ENCODE data around the gene IL16. TPM values are rescaled to one million over a fixed set of nuclear protein-coding genes. Genes with fewer than 3 reads are reported as not detected.

Gene IL16
- total RNA-seq, 1 donor from 2014 or later = 2.5 TPM

DNA sequence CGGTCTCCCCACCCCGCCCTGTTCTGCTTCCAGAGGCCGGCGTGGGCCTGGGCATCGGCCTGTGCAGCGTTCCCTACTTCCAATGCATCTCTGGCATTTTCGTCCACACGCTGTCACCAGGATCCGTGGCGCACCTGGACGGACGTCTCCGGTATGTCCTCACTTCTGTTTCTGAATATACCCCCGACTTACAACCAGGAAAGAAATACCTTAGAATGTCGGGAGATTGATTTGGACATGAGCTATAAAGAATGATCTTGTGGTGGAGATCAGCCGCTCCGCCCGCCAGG lies 85.9 kb downstream of the IL16 start:
- no peak for DNase-seq (ENCODE audit: low spot score)
- intact Hi-C loops (cut with DNase I) = no loop called here

DNA sequence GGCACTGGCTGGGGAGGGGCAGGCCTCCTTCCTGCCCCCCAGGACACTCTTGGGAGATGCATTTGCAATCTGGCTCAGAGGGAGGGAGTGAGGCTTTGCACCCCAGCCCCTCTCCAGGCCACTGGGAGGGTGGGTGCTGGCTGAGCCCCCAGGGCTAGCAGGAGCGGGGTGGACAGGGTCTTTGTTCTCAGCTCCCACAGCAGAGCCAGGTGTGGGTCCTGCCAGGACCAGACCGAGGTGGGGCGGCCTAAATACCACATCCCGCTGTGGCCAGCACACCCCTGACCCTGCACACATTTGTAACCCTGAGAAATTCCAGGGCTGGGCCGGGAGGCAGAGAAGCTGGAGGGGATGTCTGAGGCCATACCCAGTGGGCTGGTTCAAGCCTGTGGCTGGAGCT lies 86.2 kb downstream of the IL16 start:
- intact Hi-C loops (cut with DNase I) = no loop called here
- DNase-seq (ENCODE audit: low spot score) = peak; percentile 29

DNA sequence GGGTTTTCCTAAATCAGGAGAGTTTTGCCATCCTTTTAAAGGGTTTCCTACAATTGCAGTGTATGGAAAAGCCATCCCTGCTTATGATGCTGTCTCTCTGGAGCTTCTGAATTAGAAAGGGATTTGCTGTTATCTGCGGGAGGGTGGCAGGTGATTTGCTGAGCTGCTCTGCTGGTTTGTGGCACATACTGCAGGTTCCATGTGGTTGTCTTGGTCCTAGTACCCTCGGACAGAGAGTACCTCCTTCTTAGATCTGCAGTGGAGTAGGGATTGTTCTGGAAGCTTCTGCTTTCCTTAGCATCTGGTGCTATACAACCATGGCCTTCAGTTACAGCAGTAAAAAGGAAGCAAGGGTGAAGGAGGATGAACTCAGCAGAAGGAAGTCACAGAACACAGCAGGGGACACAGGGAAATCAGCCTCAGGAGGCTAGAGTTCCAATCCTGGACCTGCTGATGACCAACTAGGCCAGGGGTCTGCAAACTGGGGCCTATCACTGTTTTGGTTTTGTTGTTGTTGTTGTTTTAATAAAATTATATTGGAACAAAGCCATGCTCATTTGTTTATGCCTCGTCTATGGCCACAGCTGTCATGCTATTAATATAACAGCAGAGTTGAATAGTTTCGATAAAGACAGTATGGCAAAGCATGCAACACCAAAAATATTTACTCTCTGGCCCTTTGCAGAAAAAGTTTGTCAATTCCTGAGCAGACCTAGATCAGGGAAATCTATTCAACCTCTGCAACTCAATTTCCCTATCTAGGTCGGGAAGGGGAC lies 87.8 kb downstream of the IL16 start:
- intact Hi-C loops (cut with DNase I) = no loop called here
- peak; percentile 58 for DNase-seq (ENCODE audit: low spot score)

DNA sequence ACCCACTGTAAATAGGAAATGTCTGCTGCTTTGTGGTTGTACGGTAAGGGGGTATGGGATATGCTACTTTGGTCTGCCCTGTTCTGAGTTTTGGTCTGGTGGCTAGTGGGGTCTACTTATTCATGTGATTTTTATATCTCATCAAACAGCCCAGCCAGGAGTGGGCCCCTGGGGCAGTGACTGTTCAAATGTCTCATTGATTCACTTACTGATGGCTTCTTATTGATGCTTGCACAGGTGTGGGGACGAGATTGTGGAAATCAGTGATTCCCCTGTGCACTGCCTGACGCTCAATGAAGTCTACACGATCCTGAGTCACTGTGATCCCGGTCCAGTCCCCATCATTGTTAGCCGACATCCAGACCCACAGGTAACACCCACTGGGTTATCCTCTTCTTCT lies 88.8 kb downstream of the IL16 start:
- intact Hi-C loops (cut with DNase I) = no loop called here
- DNase-seq (ENCODE audit: low spot score) = peak; percentile 17

DNA sequence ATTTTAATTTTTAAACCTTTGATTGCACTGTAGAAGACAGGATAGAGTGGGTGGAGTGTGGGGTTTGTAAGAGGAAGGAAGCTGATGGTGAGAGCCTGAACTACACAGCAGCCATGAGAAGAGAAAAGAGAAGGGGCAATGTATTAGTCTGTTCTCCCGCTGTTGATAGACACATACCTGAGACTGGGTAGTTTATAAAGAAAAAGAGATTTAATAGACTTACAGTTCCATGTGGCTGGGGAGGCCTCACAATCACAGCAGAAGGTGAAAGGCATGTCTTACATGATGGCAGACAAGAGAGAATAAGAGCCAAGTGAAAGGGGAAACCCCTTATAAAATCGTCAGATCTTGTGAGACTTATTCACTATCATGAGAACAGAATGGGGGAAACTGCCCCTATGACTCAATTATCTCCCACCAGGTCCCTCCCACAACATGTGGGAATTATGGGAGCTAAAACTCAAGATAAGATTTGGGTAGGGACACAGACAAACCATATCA lies 90.0 kb downstream of the IL16 start:
- peak; percentile 35 for DNase-seq (ENCODE audit: low spot score)
- intact Hi-C loops (cut with DNase I) = no loop called here

DNA sequence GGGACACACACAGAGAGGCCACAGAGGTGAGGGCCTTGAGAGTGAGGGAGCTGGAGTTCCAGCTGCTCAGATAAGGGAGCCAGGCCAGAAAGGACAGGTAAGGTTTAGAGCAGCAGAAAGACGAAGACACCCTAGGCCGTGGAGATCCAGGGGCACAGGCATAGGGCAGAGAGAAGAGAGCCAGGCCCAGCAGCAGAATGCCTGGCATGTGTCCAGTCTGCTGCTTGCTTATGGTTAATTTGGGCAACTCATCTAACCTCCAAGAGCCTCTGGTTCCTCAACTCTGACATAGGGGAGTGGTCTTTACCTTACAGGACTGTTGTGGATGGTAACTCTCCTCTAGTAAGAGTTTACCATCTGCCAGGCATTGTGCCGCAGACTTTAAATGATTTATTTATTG lies 91.4 kb downstream of the IL16 start:
- intact Hi-C loops (cut with DNase I) = no loop called here
- DNase-seq (ENCODE audit: low spot score) = peak; percentile 65

DNA sequence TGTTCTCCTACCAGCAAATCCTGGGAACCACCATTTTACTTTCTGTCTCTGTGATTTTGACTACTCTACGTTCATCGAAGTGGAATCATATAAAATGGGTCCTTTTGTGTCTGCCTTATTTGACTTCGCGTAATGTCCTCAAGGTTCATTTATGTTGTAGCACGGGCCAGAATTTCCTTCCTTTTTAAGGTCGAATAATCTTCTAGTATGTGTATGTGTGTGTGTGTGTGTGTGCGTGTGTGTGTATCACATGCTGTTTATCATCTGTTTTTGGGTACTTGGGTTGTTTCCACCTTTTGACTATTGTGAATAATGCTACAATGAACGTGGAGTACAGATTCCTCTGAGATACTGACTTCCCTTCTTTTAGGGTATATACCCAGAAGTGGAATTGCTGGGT lies 91.9 kb downstream of the IL16 start:
- intact Hi-C loops (cut with DNase I) = no loop called here
- DNase-seq (ENCODE audit: low spot score) = no peak

DNA sequence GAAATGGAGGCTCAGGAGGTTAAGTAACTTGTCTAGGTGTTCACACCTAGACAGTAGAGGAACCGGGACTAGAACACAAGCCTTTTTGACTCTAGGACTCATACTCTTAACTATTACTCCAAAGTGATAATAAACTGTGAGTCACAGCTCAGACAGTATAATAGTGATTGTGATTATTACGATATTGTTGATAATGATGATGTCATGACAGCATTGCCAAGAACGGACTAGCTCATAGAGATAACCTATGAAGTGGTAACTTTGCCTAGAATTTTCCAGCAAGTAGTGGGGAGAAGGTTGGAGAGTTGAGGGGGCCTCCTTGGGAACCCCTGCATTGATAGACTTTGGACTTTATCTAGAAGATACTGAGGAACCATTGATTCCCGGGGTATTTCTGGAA lies 93.2 kb downstream of the IL16 start:
- intact Hi-C loops (cut with DNase I) = no loop called here

DNA sequence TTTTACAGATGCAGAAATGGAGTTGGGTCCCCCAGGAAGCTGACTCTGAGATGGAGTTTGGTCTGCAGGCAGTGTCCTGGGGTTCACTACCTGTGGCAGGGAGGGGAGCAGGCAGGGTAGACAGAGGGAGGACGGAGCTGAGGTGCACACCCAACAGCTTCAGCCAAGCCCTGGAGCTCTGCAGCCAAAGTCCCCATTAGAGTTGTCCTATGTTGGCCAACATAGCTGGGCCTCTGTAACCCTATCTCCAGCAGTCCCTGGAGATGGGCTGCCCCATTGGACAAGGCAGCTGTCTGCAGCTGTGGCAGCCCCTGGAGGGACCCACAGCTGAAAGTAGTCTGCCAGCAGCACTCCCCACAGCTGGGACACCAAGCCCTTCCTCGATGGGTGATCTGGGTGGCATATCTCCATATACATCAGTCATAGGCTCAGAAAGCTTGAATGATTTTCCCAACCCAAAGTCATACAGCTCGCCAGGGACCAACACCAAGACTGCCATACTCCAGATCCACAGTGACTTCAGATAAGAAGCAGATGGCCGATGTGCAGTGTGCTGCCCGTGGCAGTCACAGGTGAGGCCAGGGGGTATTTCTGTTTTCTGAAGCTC lies 95.3 kb downstream of the IL16 start:
- DNase-seq (ENCODE audit: low spot score) = peak; percentile 41
- intact Hi-C loops (cut with DNase I) = no loop called here

More for the DNA sequence above, 93.2 kb downstream of the IL16 start:
- no peak for DNase-seq (ENCODE audit: low spot score)

DNA sequence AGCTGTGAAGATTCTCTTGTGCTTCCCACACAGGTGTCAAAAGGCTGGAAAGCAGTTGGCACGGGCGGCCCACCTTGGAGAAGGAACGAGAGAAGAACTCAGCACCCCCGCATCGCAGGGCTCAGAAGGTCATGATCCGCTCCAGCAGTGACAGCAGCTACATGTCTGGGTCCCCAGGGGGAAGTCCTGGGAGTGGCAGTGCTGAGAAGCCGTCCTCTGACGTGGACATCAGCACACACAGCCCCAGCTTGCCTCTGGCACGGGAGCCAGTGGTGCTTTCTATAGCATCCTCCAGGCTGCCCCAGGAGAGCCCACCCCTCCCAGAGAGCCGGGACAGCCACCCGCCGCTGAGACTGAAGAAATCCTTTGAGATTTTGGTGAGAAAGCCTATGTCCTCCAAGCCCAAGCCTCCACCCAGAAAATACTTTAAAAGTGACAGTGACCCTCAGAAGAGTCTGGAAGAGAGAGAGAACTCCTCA lies 95.9 kb downstream of the IL16 start:
- peak; percentile 77 for DNase-seq (ENCODE audit: low spot score)
- intact Hi-C loops (cut with DNase I) = no loop called here

DNA sequence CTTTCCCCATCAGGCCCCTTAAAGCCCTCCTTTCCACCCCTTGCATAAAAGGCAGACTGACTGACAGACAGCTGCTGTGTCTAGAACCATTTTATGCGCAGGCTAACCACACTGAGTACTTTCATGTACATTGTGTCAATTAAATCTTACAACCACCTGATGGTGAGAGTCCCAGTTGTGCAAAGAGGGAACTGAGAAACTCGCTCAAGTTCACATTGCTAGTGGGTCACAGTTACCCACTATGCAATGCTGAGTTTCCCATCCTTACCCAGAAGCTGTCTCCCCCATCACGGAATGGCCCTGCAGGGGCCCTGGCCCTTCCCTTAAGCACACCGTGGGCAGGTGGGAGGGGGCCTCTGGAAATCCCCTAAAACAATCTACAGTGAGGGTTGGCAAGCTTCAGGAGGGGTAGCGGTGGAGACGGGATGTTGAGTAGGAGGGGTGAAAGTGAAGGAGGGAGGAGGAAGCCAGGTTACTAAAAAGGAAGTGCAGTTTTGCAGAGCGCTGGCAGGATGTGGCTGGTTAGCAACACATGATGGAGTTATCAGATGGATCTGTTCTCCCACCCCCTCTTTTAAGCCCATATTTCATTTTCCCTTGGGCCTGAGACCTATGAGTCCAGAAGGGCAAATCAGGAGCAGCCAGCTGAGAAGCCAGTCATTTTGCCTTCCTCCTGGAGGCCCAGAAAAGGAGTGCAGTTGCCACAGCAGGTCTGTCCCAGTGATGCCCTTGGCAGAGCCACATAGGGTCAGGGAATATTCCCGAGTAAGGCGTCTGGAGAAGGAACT lies 97.2 kb downstream of the IL16 start:
- intact Hi-C loops (cut with DNase I) = no loop called here
- DNase-seq (ENCODE audit: low spot score) = peak; percentile 81

DNA sequence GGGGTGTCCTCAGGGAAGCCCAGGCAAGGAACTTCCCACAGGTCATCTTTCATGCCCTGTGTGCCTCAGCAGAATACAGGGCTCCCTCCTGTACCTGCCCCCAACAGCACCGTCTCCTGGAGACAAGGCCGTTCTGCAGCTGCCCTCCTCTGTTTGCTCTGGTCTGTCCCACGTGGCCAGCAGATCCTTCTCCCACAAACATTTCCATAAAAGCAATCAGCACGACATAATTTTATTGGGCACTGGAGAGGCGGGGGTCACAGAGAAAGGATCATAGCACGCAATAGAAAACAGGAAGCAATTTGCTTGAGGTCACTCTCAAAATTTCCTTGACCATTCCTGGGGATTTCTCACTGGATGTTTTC lies 97.8 kb downstream of the IL16 start:
- intact Hi-C loops (cut with DNase I) = no loop called here
- peak; percentile 60 for DNase-seq (ENCODE audit: low spot score)

DNA sequence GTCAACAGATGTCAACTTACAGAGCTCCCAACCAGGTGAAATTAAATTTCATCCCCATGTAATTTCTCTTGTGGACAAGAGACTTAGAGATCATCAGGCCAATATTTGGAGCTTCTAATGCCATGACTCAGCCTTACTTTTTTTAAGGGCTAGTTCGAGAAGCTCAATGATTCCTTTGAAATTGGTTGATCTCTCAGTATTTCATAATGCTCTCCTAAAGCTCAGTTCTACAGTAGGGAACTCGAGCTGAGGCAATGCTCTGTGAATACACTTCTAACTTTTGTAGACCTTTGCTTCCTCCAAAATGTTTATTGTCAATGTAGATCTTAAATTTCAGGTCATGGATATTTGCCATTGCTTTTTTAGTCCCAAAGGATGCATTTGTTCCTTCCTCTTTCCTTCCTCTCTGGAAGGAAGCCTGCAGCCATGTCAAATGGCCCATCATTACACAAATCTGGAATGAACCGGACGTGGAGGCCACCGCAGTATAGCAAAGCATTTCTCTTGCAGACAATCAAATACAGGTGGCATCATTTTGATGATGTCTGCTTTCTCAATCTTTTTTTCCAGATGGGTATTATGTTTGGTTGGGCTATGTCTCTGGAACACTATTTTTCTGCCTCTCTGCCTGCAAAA lies 98.9 kb downstream of the IL16 start:
- intact Hi-C loops (cut with DNase I) = no loop called here
- peak; percentile 10 for DNase-seq (ENCODE audit: low spot score)

DNA sequence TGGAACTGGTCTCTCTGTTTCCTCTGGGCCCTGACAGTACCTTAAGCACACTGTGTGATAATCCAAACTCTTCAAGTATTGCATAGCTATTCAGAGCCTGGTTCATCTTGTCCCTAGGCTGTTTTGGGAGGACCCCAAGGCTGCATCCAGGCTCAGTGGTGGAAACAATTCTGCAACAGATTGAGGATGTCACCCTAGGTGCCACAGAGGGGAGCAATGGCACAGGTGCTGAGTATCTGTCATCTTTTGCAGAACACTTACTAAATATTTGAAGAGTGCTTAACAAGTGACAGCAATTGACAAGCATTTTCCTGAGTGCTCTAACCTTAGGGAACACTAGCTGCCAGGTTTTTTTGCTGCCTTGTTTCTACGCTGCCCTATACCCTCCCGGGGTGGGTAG lies 99.5 kb downstream of the IL16 start:
- DNase-seq (ENCODE audit: low spot score) = no peak
- intact Hi-C loops (cut with DNase I) = no loop called here

DNA sequence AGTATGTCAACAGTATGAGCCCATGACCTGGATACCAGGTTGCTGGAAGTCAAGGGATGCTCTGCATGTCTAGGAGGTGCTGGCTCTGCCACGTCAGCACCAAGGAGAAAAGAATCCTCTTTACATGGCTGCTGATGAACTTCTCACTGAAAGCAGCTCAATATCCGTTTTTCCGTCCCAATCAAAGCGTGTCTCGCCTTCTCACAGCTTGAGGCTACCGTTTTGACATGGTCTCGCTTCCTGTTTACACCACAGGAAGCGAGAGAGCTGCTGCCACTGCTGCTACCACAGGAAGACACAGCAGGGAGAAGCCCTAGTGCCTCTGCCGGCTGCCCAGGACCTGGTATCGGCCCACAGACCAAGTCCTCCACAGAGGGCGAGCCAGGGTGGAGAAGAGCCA lies 100.0 kb downstream of the IL16 start:
- intact Hi-C loops (cut with DNase I) = no loop called here
- peak; percentile 89 for DNase-seq (ENCODE audit: low spot score)

DNA sequence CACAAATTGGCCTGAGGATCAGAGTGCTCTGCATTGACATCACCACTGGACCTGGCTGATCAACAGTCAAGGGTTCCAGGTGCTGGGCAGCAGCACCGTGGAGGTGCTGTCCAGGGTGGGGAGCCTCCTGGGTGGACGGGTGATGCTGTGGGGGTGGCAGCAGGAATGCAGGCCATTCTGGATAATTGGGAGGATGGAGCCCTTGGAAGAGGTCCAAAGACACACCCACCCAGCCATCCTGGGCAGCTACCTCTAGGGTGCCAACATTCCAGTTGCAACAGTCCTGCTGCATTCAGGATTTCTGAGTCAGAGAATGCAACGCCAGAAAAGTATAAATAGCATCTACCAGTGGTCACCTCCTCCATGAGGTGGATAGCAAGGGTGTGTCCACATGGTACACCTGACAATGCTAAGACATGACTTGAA lies 100.5 kb downstream of the IL16 start:
- no peak for DNase-seq (ENCODE audit: low spot score)
- intact Hi-C loops (cut with DNase I) = no loop called here

DNA sequence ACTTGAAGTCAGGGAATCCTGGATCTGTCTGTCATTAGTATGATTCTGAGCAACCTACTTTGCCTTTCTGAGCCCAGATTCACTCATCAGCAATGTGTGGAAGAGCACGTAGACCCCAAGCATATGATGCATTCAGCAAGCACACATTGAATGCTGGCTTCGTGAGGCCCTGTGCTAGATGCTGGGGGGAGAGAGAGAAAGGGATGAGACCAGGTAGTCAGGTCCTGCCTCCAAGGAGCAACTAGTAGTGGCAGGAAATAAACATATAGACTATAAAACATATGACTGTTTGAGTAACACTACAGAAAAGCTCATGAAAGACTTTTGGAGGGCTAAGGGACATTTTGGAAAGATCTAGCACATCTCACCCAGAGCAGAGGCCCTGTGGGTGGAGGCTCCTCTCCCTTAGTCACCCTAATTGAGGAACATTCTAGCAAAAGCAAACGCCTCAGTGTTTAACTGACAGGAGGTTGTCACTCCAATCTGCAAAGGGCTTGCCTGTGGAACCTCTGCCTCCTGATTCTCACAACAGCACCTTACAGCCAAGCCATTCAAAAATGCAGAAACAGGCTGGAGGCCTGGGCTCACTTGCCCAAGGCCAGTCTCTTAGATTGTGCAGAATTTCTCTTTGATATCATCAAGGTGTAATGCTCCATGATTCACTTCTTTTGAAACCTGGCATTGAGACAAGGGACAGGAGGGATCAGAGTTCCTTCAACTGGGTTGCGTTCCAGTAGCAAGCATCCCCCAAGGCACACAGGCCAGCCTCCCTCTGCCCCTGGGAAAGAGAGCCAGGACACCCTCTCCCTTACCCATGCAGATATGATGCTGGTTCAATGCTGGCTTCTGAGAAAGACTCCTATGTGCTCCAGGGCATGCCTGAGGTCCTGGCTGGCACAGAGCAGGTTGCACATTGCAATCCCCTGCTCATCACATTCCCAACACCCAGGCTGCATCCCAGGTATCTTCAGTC lies 101.2 kb downstream of the IL16 start:
- no peak for DNase-seq (ENCODE audit: low spot score)
- intact Hi-C loops (cut with DNase I) = no loop called here

DNA sequence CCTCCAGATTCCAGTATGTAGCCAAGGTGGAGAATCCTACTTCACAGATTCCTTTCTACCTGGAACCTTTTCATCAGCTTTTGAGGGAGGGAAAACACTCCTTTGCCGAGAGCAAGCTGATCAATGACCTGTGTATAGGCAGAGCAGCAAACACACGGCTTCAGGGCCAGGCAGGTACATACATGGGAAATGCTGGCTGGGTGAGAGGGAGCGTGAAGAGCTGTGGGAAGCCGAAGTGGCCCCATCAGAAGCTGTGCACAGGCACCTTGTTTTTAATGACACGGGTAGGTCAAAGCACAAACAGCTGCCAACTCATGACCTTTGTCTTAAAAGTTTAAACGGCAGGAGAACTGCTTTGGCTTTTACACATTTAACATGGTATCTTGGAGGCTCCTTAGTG lies 101.9 kb downstream of the IL16 start:
- no peak for DNase-seq (ENCODE audit: low spot score)
- intact Hi-C loops (cut with DNase I) = no loop called here

DNA sequence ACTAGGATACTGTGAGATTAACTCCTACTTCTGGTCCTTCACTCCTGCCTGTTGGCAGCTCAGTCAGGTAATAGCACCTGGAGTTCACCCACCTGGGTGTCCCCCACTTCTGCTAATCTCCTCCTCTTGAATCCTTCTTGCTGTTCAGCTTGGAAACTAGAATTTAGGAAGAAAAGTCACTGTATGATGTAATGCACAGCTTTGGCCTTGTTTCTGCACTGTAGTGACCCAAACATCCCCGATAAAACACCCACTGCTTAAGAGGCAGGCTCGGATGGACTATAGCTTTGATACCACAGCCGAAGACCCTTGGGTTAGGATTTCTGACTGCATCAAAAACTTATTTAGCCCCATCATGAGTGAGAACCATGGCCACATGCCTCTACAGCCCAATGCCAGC lies 102.5 kb downstream of the IL16 start:
- intact Hi-C loops (cut with DNase I) = no loop called here
- DNase-seq (ENCODE audit: low spot score) = no peak
